K562 (cell line): Measurements from ENCODE around the gene CCDC85C. TPM values are rescaled to one million over a fixed set of nuclear protein-coding genes. Genes with fewer than 3 reads are reported as not detected.

Source experiments
- ATAC-seq: fragments of 200-7000 bp; cut with Tn5 transposase; 3 replicates; pipeline ENCODE4 v1.9.1; 2020; ENCODE audit warnings: moderate library complexity
- BruUV-seq: library from RNA; stranded (reverse); fragments of 400-500 nt; replicated peaks from 2 replicates; lab custom pipeline; 2021; lab: Mats Ljungman, UMichigan
- CTCF ChIA-PET: fragments of 300-600 bp; formaldehyde crosslinking; extraction: SDS; loops from one replicate; lab custom pipeline; 2021; ENCODE audit warnings: low intra/inter-chr PET ratio; lab: Yijun Ruan, JAX
- POLR2A ChIA-PET: fragments of 300-600, 350-650 bp; sonication (Branson Sonifier 250); formaldehyde crosslinking; extraction: SDS; loops from one replicate; lab custom pipeline; 2021; ENCODE audit warnings: antibody characterized with exemption, inconsistent platforms; lab: Yijun Ruan, JAX
- DNase-seq, 4 experiments: peaks; one replicate each; pipeline versions ENCODE4 v3.0.0 to v3.0.0-alpha.2; 2011 to 2018; ENCODE audit warnings: low spot score in 3 of 4, mixed read lengths in 3 of 4; ENCODE audit errors: extremely low read depth in 1 of 4
- FAIRE-seq: peaks from 2 replicates; lab custom pipeline; 2011; peaks lifted over from hg19 to GRCh38; lab: Jason Lieb, UNC
- H2AFZ ChIP-seq: 2 replicates; pipeline ENCODE4 v1.6.0; 2011; ENCODE audit warnings: low read depth, low read length, control low read depth, inconsistent platforms
- H3K27ac ChIP-seq: fragments of 200-600 bp; 3 replicates; pipeline ENCODE4 v1.8.0; 2011; ENCODE audit warnings: low read depth, mild to moderate bottlenecking, control low read depth, inconsistent platforms, low read length, moderate library complexity, mixed read lengths; ENCODE audit errors: extremely low read depth
- H3K27me3 ChIP-seq, 2 experiments: fragments of 300-600 bp in 1 of 2; 2 replicates in 1 of 2; 3 replicates in 1 of 2; pipeline versions ENCODE4 v1.6.0 to v1.8.0; 2011; ENCODE audit warnings: inconsistent platforms in 2 of 2, low read length in 2 of 2, mild to moderate bottlenecking in 1 of 2, mixed read lengths in 1 of 2, moderate library complexity in 1 of 2; ENCODE audit not compliant: control insufficient read depth in 2 of 2, insufficient read depth in 2 of 2
- H3K36me3 ChIP-seq: fragments of 300-600 bp; 3 replicates; pipeline ENCODE4 v1.8.0; 2011; ENCODE audit warnings: mild to moderate bottlenecking, low read length, inconsistent platforms; ENCODE audit not compliant: control insufficient read depth, insufficient read depth
- H3K4me1 ChIP-seq, 2 experiments: fragments of 200-600 bp in 1 of 2; replicated peaks in 1 of 2; 2 replicates in 1 of 2; 3 replicates in 1 of 2; pipeline versions ENCODE4 v1.5.1 to v1.8.0; 2011; ENCODE audit warnings: inconsistent platforms in 2 of 2, low read length in 2 of 2, mild to moderate bottlenecking in 1 of 2, mixed read lengths in 1 of 2, moderate library complexity in 1 of 2; ENCODE audit not compliant: control insufficient read depth in 2 of 2, insufficient read depth in 2 of 2
- H3K4me2 ChIP-seq: 2 replicates; pipeline ENCODE4 v1.6.1; 2011; ENCODE audit warnings: low read length, control low read depth, inconsistent platforms, mixed read lengths; ENCODE audit not compliant: insufficient read depth
- H3K4me3 ChIP-seq: fragments of 200-600 bp; sonication (generic), shearing (Covaris generic); 2 replicates; pipeline ENCODE4 v1.5.1; 2016; ENCODE audit warnings: control low read depth, inconsistent platforms
- H3K79me2 ChIP-seq: fragments of 200-600 bp; 3 replicates; pipeline ENCODE4 v1.8.0; 2011; ENCODE audit warnings: low read length, inconsistent platforms; ENCODE audit not compliant: control insufficient read depth, insufficient read depth
- H3K9ac ChIP-seq, 2 experiments: 2 replicates each; pipeline versions ENCODE4 v1.6.0 to v1.6.1; 2011; ENCODE audit warnings: low read depth in 2 of 2, low read length in 2 of 2, control low read depth in 1 of 2, inconsistent platforms in 1 of 2, mild to moderate bottlenecking in 1 of 2, mixed read lengths in 1 of 2; ENCODE audit not compliant: insufficient read depth in 1 of 2
- H3K9me1 ChIP-seq: one replicate; pipeline ENCODE4 v1.6.0; 2011; ENCODE audit warnings: inconsistent platforms, mild to moderate bottlenecking, low read length, moderate library complexity; ENCODE audit not compliant: control insufficient read depth, insufficient read depth
- H3K9me3 ChIP-seq: replicated peaks from 2 replicates; pipeline ENCODE4 v1.5.1; 2011; ENCODE audit warnings: low read depth, low read length, inconsistent platforms; ENCODE audit not compliant: control insufficient read depth, insufficient read depth
- H4K20me1 ChIP-seq: replicated peaks from 2 replicates; pipeline ENCODE4 v1.6.1; 2011; ENCODE audit warnings: low read length, inconsistent platforms, mixed read lengths; ENCODE audit not compliant: control insufficient read depth, insufficient read depth
- ARID1B ChIP-seq: fragments of 450-650 bp; IDR thresholded peaks from 2 replicates; pipeline ENCODE4 v1.6.1; 2016; ENCODE audit warnings: antibody characterized with exemption, mild to moderate bottlenecking, inconsistent platforms
- ATF7 ChIP-seq: fragments of 450-650 bp; IDR thresholded peaks from 2 replicates; pipeline ENCODE4 v1.7.1; 2014; ENCODE audit warnings: mild to moderate bottlenecking, moderate library complexity
- CEBPB ChIP-seq: fragments of 450-650 bp; IDR thresholded peaks from 2 replicates; pipeline ENCODE4 v1.6.1; 2016; ENCODE audit warnings: missing genetic modification characterization, missing compliant biosample characterization
- CXXC5 ChIP-seq: fragments of 250-450 bp; sonication (Bioruptor Pico); IDR thresholded peaks from 2 replicates; pipeline ENCODE4 v1.8.0; 2022; ENCODE audit warnings: inconsistent platforms, mild to moderate bottlenecking, moderate library complexity
- HMG20A ChIP-seq: fragments of 450-650 bp; formaldehyde crosslinking; conservative IDR thresholded peaks from 2 replicates; pipeline ENCODE4 v1.4.0; 2020; ENCODE audit warnings: mild to moderate bottlenecking, mixed read lengths
- MTA3 ChIP-seq: fragments of 450-650 bp; formaldehyde crosslinking; IDR thresholded peaks from 2 replicates; pipeline ENCODE4 v1.6.1; 2017; ENCODE audit warnings: mild to moderate bottlenecking, borderline replicate concordance
- POLR3G ChIP-seq: IDR thresholded peaks from 2 replicates; pipeline ENCODE4 v1.6.1; 2011; ENCODE audit not compliant: insufficient read length, insufficient replicate concordance; ENCODE audit errors: extremely low read depth
- SP1 ChIP-seq: sonication (generic); formaldehyde crosslinking; IDR thresholded peaks from 2 replicates; pipeline ENCODE4 v1.8.1; 2022; ENCODE audit warnings: mild to moderate bottlenecking, missing genetic modification reagents
- TCFL5 ChIP-seq: fragments of 250-450 bp; sonication (Bioruptor Pico); conservative IDR thresholded peaks from 2 replicates; pipeline ENCODE4 v1.6.1; 2021; ENCODE audit warnings: mild to moderate bottlenecking, moderate library complexity, matching md5 sums
- ZNF316 ChIP-seq: fragments of 450-650 bp; IDR thresholded peaks from 2 replicates; pipeline ENCODE4 v1.6.1; 2016
- WGBS: fragments of 100-300 bp; shearing (Covaris generic); methylation state at CpG from one replicate; pipeline ENCODE4 v1.1.6; 2016; ENCODE audit warnings: low coverage, mixed read lengths; ENCODE audit not compliant: insufficient coverage; ENCODE audit errors: missing lambda C conversion rate; 5-methylcytosine and 5-hydroxymethylcytosine counted together
- in situ Hi-C: fragments of 300-500 bp; cut with MboI; formaldehyde crosslinking; loops from 4 replicates; pipeline ENCODE4 v1.15.0; 2018; ENCODE audit warnings: inconsistent platforms, mixed read lengths
- intact Hi-C: fragments of 100-400 bp; cut with micrococcal nuclease; formaldehyde crosslinking; loops from 2 replicates; pipeline ENCODE4 v1.14.2; 2022
- polyA plus RNA-seq, 8 experiments: library from polyadenylated mRNA; depleted of rRNA in 4 of 8; stranded (reverse) in 5 of 8; unstranded in 3 of 8; fragments of >200 nt; fragmentation: Nextera tagmentation in 2 of 8; fragmentation: Illumina TruSeq in 1 of 8; extraction: Ambion mirVana in 2 of 8; extraction: Trizol in 1 of 8; gene quantifications; 2 replicates each; pipeline versions ENCODE4 v1.2.1 to v1.2.3, GENCODE V29; 2011 to 2014; ENCODE audit warnings: inconsistent platforms in 1 of 8, missing spikeins in 1 of 8
- total RNA-seq, 7 experiments: library from RNA; depleted of rRNA in 6 of 7; stranded (reverse); fragments of >200 nt in 6 of 7; fragmentation: Illumina TruSeq in 2 of 7; extraction: Trizol in 2 of 7; gene quantifications; 2 replicates each; pipeline versions ENCODE4 v1.2.1 to v1.2.3, GENCODE V29; 2011 to 2021; ENCODE audit warnings: low replicate concordance in 1 of 7
- TF ChIP-seq, protein P1 (sequence below), 2 experiments: fragments of 450-650 bp; IDR thresholded peaks; 2 replicates each; pipeline ENCODE4 v1.6.1; 2016; ENCODE audit warnings: mild to moderate bottlenecking in 2 of 2, borderline replicate concordance in 1 of 2, low read depth in 1 of 2, moderate library complexity in 1 of 2
- TF ChIP-seq, protein P2 (sequence below): fragments of 450-650 bp; IDR thresholded peaks from 2 replicates; pipeline ENCODE4 v1.6.1; 2017; ENCODE audit warnings: antibody characterized with exemption
- TF ChIP-seq, protein P3 (sequence below): fragments of 250-450 bp; sonication (Bioruptor Pico); IDR thresholded peaks from 2 replicates; pipeline ENCODE4 v1.6.1; 2021; ENCODE audit warnings: mild to moderate bottlenecking

The CCDC85C gene
- total and polyA plus RNA-seq, 9 of the 15 experiments (the other 6 are each of a cell fraction or from before 2014, with no cell fraction given) = 0.18 to 22.0 (median 6.3) TPM

DNA sequence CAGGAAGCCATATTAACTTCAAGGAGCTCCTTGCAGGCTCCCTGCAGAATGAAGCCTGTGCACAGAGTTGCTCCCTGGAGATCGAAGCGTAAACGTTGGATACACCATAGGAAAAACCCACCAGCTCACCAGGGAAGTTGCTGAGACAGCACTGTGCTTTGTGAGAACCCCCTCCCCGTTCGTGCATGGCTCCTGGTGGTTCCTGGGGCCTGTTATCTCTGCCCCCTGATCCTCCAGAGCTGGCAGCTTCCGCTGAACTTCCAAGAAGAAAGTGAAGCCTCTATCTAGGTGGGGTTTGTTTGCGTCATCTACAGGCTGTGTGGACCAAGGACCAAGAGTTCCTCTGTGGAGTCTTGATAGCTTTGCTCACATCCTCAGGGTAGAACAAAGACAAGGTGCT is 2.4 kb upstream of the CCDC85C start:
- H3K9me1 ChIP-seq = no peaks in the 10 kb centered on the region
- POLR2A ChIA-PET = interaction anchor here (0.6 to 1.0 kb wide), 2 partner anchors 34 to 217 kb away, joined by 3 read pairs; no protein-coding TSS in a partner anchor
- no peak overlapping the region for H3K4me3 ChIP-seq
- 2% methylated on average over 6 of the region's 7 CpGs for WGBS
- ATAC-seq = peak; percentile 28
- H3K27ac ChIP-seq = peak overlapping the region; percentile 42
- CTCF ChIA-PET = no interaction called here
- no TSS peak for BruUV-seq
- no peak overlapping the region for H3K9ac ChIP-seq
- H2AFZ ChIP-seq = no peak overlapping the region
- peaks cover 11% of the 10 kb centered on the region; the same call in 1 of the 2 replicates for H4K20me1 ChIP-seq
- peaks cover 22% of the 10 kb centered on the region for H3K79me2 ChIP-seq
- H3K4me2 ChIP-seq = peak overlapping the region; percentile 39
- no peaks in the 10 kb centered on the region for H3K9me3 ChIP-seq
- intact Hi-C loops (no loop called here), in situ Hi-C loops (no loop called here)
- FAIRE-seq = peak; percentile 91
- peaks cover 33 to 48% of the 10 kb centered on the region in 2 experiments for H3K4me1 ChIP-seq
- H3K27me3 ChIP-seq = no peaks in the 10 kb centered on the region
- no peaks in the 10 kb centered on the region for H3K36me3 ChIP-seq
- peak; percentile 35 to 87 (median 60) for DNase-seq
- peak; percentile 60; the same call in 1 of the 2 replicates for TF ChIP-seq ATF7
- peak; percentile 78 for TF ChIP-seq ZNF316
- TF ChIP-seq, protein P1, sequence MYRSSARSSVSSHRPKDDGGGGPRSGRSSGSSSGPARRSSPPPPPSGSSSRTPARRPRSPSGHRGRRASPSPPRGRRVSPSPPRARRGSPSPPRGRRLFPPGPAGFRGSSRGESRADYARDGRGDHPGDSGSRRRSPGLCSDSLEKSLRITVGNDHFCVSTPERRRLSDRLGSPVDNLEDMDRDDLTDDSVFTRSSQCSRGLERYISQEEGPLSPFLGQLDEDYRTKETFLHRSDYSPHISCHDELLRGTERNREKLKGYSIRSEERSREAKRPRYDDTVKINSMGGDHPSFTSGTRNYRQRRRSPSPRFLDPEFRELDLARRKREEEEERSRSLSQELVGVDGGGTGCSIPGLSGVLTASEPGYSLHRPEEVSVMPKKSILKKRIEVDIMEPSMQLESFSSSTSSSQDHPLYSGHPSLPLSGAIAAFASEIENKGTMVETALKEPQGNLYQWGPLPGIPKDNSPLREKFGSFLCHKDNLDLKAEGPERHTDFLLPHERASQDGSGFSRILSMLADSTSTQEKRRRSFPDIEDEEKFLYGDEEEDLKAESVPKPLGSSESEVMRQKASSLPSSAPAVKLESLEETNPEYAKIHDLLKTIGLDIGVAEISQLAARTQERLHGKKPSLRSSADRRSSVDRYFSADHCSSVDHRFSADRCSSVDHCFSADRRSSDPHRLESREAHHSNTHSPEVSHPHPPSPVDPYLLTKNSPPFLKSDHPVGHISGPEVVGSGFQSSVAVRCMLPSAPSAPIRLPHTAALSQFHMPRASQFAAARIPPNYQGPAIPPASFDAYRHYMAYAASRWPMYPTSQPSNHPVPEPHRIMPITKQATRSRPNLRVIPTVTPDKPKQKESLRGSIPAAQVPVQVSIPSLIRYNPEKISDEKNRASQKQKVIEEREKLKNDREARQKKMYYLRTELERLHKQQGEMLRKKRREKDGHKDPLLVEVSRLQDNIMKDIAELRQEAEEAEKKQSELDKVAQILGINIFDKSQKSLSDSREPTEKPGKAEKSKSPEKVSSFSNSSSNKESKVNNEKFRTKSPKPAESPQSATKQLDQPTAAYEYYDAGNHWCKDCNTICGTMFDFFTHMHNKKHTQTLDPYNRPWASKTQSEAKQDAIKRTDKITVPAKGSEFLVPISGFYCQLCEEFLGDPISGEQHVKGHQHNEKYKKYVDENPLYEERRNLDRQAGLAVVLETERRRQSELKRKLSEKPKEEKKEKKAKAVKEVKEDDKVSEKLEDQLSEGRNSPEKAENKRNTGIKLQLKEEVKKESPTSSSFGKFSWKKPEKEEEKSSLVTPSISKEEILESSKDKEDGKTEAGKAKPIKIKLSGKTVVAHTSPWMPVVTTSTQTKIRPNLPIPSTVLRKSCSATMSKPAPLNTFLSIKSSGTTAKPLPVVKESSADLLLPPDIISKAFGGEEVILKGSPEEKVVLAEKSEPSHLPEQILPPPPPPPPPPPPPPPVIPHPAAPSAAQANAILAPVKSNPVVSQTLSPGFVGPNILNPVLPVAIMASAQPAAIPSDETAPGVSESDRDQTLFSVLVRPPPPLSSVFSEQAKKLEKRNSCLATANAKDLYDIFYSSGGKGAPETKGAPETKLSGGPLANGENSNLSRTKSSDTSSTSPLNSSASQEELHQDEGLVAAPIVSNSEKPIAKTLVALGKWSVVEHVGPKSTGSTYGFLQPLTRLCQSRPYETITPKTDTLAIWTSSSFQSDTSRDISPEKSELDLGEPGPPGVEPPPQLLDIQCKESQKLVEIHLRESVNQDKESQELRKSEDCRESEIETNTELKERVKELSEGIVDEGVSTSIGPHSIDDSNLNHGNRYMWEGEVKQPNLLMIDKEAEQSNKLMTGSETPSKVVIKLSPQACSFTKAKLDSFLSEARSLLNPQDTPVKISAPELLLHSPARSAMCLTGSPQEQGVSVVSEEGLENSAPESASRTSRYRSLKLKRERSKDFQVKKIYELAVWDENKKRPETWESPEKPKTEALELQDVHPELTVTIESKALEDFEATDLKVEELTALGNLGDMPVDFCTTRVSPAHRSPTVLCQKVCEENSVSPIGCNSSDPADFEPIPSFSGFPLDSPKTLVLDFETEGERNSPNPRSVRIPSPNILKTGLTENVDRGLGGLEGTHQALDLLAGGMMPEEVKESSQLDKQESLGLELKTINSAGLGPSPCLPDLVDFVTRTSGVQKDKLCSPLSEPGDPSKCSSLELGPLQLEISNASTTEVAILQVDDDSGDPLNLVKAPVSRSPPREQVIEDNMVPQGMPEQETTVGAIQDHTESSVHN (IDR thresholded peaks at IDR 0.05; ENCODE audit: borderline replicate concordance in 1 of 2, low read depth in 1 of 2) = no peak
- TF ChIP-seq ARID1B = peak; percentile 84
- no peak for TF ChIP-seq MTA3
- no peak for TF ChIP-seq TCFL5 (CRISPR knock-in tag)
- no peak for TF ChIP-seq POLR3G
- TF ChIP-seq, protein P2, sequence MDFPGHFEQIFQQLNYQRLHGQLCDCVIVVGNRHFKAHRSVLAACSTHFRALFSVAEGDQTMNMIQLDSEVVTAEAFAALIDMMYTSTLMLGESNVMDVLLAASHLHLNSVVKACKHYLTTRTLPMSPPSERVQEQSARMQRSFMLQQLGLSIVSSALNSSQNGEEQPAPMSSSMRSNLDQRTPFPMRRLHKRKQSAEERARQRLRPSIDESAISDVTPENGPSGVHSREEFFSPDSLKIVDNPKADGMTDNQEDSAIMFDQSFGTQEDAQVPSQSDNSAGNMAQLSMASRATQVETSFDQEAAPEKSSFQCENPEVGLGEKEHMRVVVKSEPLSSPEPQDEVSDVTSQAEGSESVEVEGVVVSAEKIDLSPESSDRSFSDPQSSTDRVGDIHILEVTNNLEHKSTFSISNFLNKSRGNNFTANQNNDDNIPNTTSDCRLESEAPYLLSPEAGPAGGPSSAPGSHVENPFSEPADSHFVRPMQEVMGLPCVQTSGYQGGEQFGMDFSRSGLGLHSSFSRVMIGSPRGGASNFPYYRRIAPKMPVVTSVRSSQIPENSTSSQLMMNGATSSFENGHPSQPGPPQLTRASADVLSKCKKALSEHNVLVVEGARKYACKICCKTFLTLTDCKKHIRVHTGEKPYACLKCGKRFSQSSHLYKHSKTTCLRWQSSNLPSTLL = no peak
- TF ChIP-seq, protein P3, sequence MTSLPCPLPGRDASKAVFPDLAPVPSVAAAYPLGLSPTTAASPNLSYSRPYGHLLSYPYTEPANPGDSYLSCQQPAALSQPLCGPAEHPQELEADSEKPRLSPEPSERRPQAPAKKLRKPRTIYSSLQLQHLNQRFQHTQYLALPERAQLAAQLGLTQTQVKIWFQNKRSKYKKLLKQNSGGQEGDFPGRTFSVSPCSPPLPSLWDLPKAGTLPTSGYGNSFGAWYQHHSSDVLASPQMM = no peak
- TF ChIP-seq HMG20A (CRISPR knock-in tag) = no peak
- TF ChIP-seq CEBPB = peak; percentile 39
- TF ChIP-seq SP1 (CRISPR knock-in tag) = no peak
- TF ChIP-seq CXXC5 (CRISPR knock-in tag) = peak; percentile 29
